Duodenal mucosa (tissue), 2 donors: Measurements from ENCODE around the gene ATF6B.

Source experiments
- H3K27ac ChIP-seq: one replicate; pipeline ENCODE4 v1.7.0; 2013; ENCODE audit warnings: low read depth, low read length
- H3K27me3 ChIP-seq, 2 donors: one replicate each; pipeline ENCODE4 v1.7.0; 2013; ENCODE audit warnings: low read length in 2 of 2, control low read depth in 1 of 2; ENCODE audit not compliant: insufficient read depth in 2 of 2, control insufficient read depth in 1 of 2
- H3K36me3 ChIP-seq, 2 donors: one replicate each; pipeline ENCODE4 v1.7.0; 2013; ENCODE audit warnings: low read length in 2 of 2, control low read depth in 1 of 2; ENCODE audit not compliant: insufficient read depth in 2 of 2, control insufficient read depth in 1 of 2
- H3K4me1 ChIP-seq, 2 donors: one replicate each; pipeline ENCODE4 v1.7.0; 2013; ENCODE audit warnings: low read length in 2 of 2, control low read depth in 1 of 2; ENCODE audit not compliant: insufficient read depth in 2 of 2, control insufficient read depth in 1 of 2
- H3K4me3 ChIP-seq, 2 donors: one replicate each; pipeline ENCODE4 v1.7.0; 2013; ENCODE audit warnings: low read length in 2 of 2, low read depth in 1 of 2
- H3K9ac ChIP-seq, 2 donors: one replicate each; pipeline ENCODE4 v1.7.0; 2013; ENCODE audit warnings: low read length in 2 of 2, low read depth in 1 of 2
- H3K9me3 ChIP-seq, 2 donors: one replicate each; pipeline ENCODE4 v1.7.0; 2013; ENCODE audit warnings: low read length in 2 of 2, control low read depth in 1 of 2; ENCODE audit not compliant: control insufficient read depth in 1 of 2

The ATF6B gene

DNA sequence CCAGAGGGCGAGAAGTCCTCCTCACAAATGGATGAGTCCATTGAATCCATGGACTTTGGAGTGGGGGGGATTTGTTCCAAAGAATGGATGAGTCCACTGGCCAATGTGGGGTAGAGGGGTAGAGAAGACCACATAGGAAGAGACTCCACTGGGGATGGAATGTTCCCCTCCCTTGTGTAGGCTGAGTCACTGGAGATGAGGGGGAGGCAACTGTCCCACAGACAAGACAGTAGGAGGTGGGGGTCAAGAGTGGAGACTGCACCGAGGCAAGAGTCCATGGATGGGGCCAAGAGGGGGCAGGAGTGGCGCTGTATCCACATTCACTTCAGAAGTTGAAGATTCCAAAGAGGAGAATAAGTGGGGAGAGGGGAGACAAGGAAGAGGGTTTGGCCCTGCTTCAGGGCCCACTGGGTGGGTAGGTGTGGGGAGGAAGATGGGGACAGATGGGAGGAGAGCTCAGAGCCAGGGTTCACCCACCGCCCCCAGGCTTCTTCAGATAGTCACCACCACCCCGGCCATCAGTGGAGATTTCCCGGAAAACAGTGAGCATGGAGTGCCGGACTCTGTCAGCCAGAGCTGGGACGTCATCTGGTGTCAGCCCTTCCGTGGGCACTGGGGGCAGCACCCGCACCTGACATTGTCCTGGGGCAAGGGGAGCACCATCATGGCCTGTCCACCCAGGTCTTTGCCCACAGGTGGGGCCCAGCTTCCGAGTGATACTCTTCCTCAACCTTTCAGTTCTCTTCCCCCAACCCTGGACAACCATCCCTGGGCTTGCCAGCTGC is 41.0 kb upstream of the ATF6B start:
- no peak overlapping the region for H3K27ac ChIP-seq
- H3K27me3 ChIP-seq, result no peaks in the 10 kb centered on the region
- no peaks in the 10 kb centered on the region for H3K9me3 ChIP-seq
- H3K36me3 ChIP-seq, result peaks cover 14 to 49% of the 10 kb centered on the region in 2 donors
- peaks cover 6 to 9% of the 10 kb centered on the region in 2 donors for H3K4me1 ChIP-seq
- H3K9ac ChIP-seq, result no peak overlapping the region
- no peak overlapping the region for H3K4me3 ChIP-seq

GRCh38 chr6:32168350-32168749 is 40.3 kb upstream of the ATF6B start:
- H3K36me3 ChIP-seq, result peaks cover 14 to 49% of the 10 kb centered on the region in 2 donors
- H3K9ac ChIP-seq, result no peak overlapping the region
- peaks cover 6 to 8% of the 10 kb centered on the region in 2 donors for H3K4me1 ChIP-seq
- no peak overlapping the region for H3K4me3 ChIP-seq
- H3K9me3 ChIP-seq, result no peaks in the 10 kb centered on the region
- no peak overlapping the region for H3K27ac ChIP-seq
- no peaks in the 10 kb centered on the region for H3K27me3 ChIP-seq

DNA sequence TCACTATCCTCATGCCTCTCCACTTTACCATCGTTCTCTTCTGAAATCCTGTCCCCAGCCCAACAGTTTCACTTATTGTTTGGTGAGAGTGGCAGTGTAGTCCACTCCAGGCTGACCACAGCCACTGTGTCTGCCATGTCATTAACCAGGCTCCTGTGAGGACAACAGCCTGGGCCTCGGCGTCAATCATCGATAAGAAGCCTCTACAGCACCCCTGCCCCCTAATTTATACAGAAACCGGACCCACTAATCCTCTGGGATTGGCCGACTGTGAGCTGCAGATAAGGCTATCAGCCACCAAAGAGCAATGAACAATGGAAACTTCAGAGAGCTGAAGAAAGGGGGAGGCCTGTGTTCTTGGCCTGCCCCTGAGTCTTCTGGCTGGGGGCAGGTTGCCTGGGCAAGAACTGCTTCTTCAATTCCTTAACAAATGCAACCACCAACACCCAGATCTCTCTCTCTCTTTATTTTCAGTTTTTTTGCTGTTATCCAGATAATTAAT is 39.8 kb upstream of the ATF6B start:
- no peaks in the 10 kb centered on the region for H3K27me3 ChIP-seq
- no peak overlapping the region for H3K9ac ChIP-seq
- no peak overlapping the region for H3K4me3 ChIP-seq
- peaks cover 1 to 3% of the 10 kb centered on the region in 2 donors for H3K4me1 ChIP-seq
- H3K9me3 ChIP-seq, result no peaks in the 10 kb centered on the region
- H3K27ac ChIP-seq, result no peak overlapping the region
- peaks cover 14 to 52% of the 10 kb centered on the region in 2 donors for H3K36me3 ChIP-seq

GRCh38 chr6:32167154-32167760 is 39.2 kb upstream of the ATF6B start:
- Histone ChIP-seq H3K36me3 (peaks cover 14 to 53% of the 10 kb centered on the region in 2 donors), H3K4me1 (no peaks in the 10 kb centered on the region), H3K27ac (no peak overlapping the region), H3K9me3 (no peaks in the 10 kb centered on the region), H3K27me3 (no peaks in the 10 kb centered on the region), H3K9ac (no peak overlapping the region), H3K4me3 (no peak overlapping the region)

GRCh38 chr6:32166411-32167061 is 38.5 kb upstream of the ATF6B start:
- H3K27ac ChIP-seq, result no peak overlapping the region
- no peaks in the 10 kb centered on the region for H3K4me1 ChIP-seq
- H3K36me3 ChIP-seq, result peaks cover 14 to 53% of the 10 kb centered on the region in 2 donors
- H3K27me3 ChIP-seq, result no peaks in the 10 kb centered on the region
- H3K9me3 ChIP-seq, result no peaks in the 10 kb centered on the region
- no peak overlapping the region for H3K9ac ChIP-seq
- H3K4me3 ChIP-seq, result no peak overlapping the region

- peak within 1 kb of the TSS; percentile 14 for H3K27ac ChIP-seq
- no peaks in the 10 kb centered on the region for H3K4me1 ChIP-seq
- no peak within 1 kb of the TSS for H3K9ac ChIP-seq
- no peaks in the 10 kb centered on the region for H3K27me3 ChIP-seq
- no peak within 1 kb of the TSS for H3K4me3 ChIP-seq
- no peaks in the 10 kb centered on the region for H3K9me3 ChIP-seq
- peaks cover 0 to 31% of the 10 kb centered on the region in 2 donors for H3K36me3 ChIP-seq
Measured at GRCh38 chr6:32164295-32164694, 36.2 kb upstream of the ATF6B start, which contains the start of gene EGFL8. TSS of gene EGFL8 (plus strand) at chr6:32164595. CDS start at chr6:32166166, 1,571 bp downstream.

GRCh38 chr6:32163559-32164258 is 35.7 kb upstream of the ATF6B start:
- Histone ChIP-seq H3K9ac (no peak overlapping the region), H3K4me1 (no peaks in the 10 kb centered on the region), H3K9me3 (no peaks in the 10 kb centered on the region), H3K36me3 (peaks cover 0 to 28% of the 10 kb centered on the region in 2 donors), H3K27me3 (no peaks in the 10 kb centered on the region), H3K27ac (peak overlapping the region; percentile 14), H3K4me3 (no peak overlapping the region)

DNA sequence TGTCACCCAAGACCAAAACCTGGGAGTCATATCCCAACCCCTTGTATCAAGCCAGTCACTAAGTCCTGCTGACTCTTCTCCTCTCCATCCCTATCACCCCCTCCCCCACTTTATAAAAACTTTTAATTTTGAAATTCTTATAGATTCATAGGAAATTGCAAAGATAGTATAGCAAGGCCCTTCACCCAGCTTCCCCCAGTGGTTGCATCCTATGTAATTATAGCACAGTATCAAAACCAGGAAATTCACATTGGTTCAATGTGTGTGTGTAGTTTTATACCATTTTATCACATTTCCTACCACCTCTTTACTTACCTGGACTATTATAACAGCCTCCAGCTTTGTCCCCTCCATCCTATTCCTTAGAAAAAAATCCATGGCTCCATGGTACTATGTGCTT is 30.0 kb upstream of the ATF6B start:
- Histone ChIP-seq H3K36me3 (peaks cover 14 to 18% of the 10 kb centered on the region in 2 donors), H3K9me3 (no peaks in the 10 kb centered on the region), H3K27me3 (no peaks in the 10 kb centered on the region), H3K4me1 (peaks cover 12 to 20% of the 10 kb centered on the region in 2 donors), H3K9ac (no peak overlapping the region), H3K27ac (no peak overlapping the region), H3K4me3 (no peak overlapping the region)

DNA sequence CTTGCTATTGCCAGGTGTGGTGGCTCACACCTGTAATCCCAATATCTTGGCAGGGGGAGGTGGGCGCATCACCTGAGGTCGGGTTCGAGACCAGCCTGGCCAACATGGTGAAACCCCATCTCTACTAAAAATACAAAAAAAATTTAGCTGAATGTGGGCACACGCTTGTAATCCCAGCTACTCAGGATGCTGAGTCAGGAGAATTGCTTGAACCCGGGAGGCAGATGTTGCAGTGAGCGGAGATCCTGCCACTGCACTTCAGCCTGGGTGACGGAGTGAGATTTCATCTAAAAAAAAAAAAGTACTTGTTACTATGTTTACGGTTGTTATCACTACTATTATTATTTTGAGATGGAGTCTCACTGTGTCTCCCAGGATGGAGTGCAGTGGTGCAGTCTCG is 28.8 kb upstream of the ATF6B start:
- no peak overlapping the region for H3K9ac ChIP-seq
- no peak overlapping the region for H3K27ac ChIP-seq
- no peaks in the 10 kb centered on the region for H3K27me3 ChIP-seq
- H3K36me3 ChIP-seq, result peaks cover 14 to 15% of the 10 kb centered on the region in 2 donors
- no peak overlapping the region for H3K4me3 ChIP-seq
- H3K4me1 ChIP-seq, result peaks cover 20 to 32% of the 10 kb centered on the region in 2 donors
- no peaks in the 10 kb centered on the region for H3K9me3 ChIP-seq
